Measurements from ENCODE around the gene KLK7. TPM values are rescaled to one million over a fixed set of nuclear protein-coding genes. Genes with fewer than 3 reads are reported as not detected.
A peak's percentile ranks its signal among the peaks of the same experiment; 100 is the strongest.

Gene KLK7
- total and polyA plus RNA-seq, 2 of the 4 experiments (the other 2 are of a cell fraction), result not detected

GRCh38 chr19:50969413-50969760 is 14.3 kb downstream of the KLK7 start, which contains the start of gene KLK6:
KLK6 (minus strand) TSS chr19:50969591; CDS start chr19:50968104, 1,487 bp downstream.
- in situ Hi-C loops (cut with MboI; ENCODE audit: low sequenced_read_pairs), result no loop called here
- TF ChIP-seq CEBPB (IDR thresholded peaks at IDR 0.05; ENCODE audit: low read depth, low read length), result no peak
- TF ChIP-seq MAFK (IDR thresholded peaks at IDR 0.05; ENCODE audit: low read depth, low read length), result no peak
- TF ChIP-seq POLR2A (IDR thresholded peaks at IDR 0.05; ENCODE audit: low read depth, low read length), result no peak
- TF ChIP-seq CHD1 (IDR thresholded peaks at IDR 0.05; ENCODE audit: low read depth, low read length), result no peak
- TF ChIP-seq NFE2L2 (IDR thresholded peaks at IDR 0.05; ENCODE audit: low read depth, low read length), result no peak
- TF ChIP-seq RFX5 (IDR thresholded peaks at IDR 0.05; ENCODE audit: low read depth, low read length), result no peak
- TF ChIP-seq MXI1 (IDR thresholded peaks at IDR 0.05; ENCODE audit: borderline replicate concordance, low read depth, low read length), result no peak
- no peak for TF ChIP-seq SMC3 (IDR thresholded peaks at IDR 0.05; ENCODE audit: low read depth, low read length)
- no peak for TF ChIP-seq BHLHE40 (IDR thresholded peaks at IDR 0.05; ENCODE audit: low read depth, low read length)
- no peak for TF ChIP-seq USF2 (IDR thresholded peaks at IDR 0.05; ENCODE audit: low read depth, low read length)
- no peak for TF ChIP-seq MAZ (IDR thresholded peaks at IDR 0.05; ENCODE audit: borderline replicate concordance, low read depth, low read length)
- TF ChIP-seq CTCF (conservative IDR thresholded peaks at IDR 0.05; ENCODE audit: low read depth, low read length), result no peak
- TF ChIP-seq RCOR1 (IDR thresholded peaks at IDR 0.05; ENCODE audit: insufficient replicate concordance, low read length), result no peak
- no peak for TF ChIP-seq ELK1 (IDR thresholded peaks at IDR 0.05; ENCODE audit: borderline replicate concordance, low read depth, low read length)
- TF ChIP-seq FOS (IDR thresholded peaks at IDR 0.05; ENCODE audit: low read depth, low read length), result no peak
- TF ChIP-seq RAD21 (IDR thresholded peaks at IDR 0.05; ENCODE audit: low read length), result no peak
- peak within 1 kb of the TSS; percentile 21 for H2AFZ ChIP-seq (replicated peaks; ENCODE audit: low read length, poor library complexity)
- no peak within 1 kb of the TSS for H3K27ac ChIP-seq (ENCODE audit: insufficient read depth, low read length)
- 47% methylated on average over 10 of the region's 19 CpGs; no CpG with 5 or more reads in 1 of the 2 experiments for WGBS, 2 experiments (ENCODE audit: extremely low coverage in 2 of 2, insufficient read length in 1 of 2)
- no peaks in the 10 kb centered on the region for H3K79me1 ChIP-seq (ENCODE audit: low read depth in 1 of 2, low read length in 2 of 2)
- H3K4me3 ChIP-seq (ENCODE audit: insufficient read depth, low read depth, low read length), result no peak within 1 kb of the TSS
- no peak for ATAC-seq (ENCODE audit: low read depth)
- DNase-seq, result no peak
- POLR2A ChIA-PET (ENCODE audit: unreplicated experiment), result no interaction called here
- H3K9me3 ChIP-seq (ENCODE audit: control insufficient read depth, insufficient read depth, low read length), result peaks cover 3% of the 10 kb centered on the region
- CTCF ChIA-PET, result no interaction called here
- H3K27me3 ChIP-seq (ENCODE audit: control insufficient read depth, insufficient read depth, low read length), result no peaks in the 10 kb centered on the region
- H2AK9ac ChIP-seq (replicated peaks; ENCODE audit: low read depth, low read length, poor library complexity), result no peak within 1 kb of the TSS
- H3K4ac ChIP-seq (ENCODE audit: low read depth, low read length), result no peak within 1 kb of the TSS
- H3K18ac ChIP-seq (ENCODE audit: low read depth, low read length), result no peak within 1 kb of the TSS
- no peak within 1 kb of the TSS for H4K5ac ChIP-seq (ENCODE audit: low read depth, low read length)
- H3K56ac ChIP-seq (ENCODE audit: extremely low read depth, insufficient read depth, low read length), result no peak within 1 kb of the TSS
- dilution Hi-C loops (cut with HindIII; ENCODE audit: low sequenced_read_pairs, unreplicated experiment), result no loop called here
- no peaks in the 10 kb centered on the region for H3K36me3 ChIP-seq (ENCODE audit: control insufficient read depth, insufficient read depth, low read length)
- H4K91ac ChIP-seq (ENCODE audit: insufficient read depth, low read depth, low read length), result no peak within 1 kb of the TSS
- H2BK20ac ChIP-seq (ENCODE audit: low read depth, low read length), result no peak within 1 kb of the TSS
- no peak within 1 kb of the TSS for H3K9ac ChIP-seq (ENCODE audit: low read depth, low read length)
- no peak within 1 kb of the TSS for H3K14ac ChIP-seq (replicated peaks; ENCODE audit: low read depth, low read length)
- no peak within 1 kb of the TSS for H2BK5ac ChIP-seq (ENCODE audit: low read depth, low read length, poor library complexity, severe bottlenecking)
- no peak within 1 kb of the TSS for H2BK120ac ChIP-seq (ENCODE audit: low read depth, low read length)
- intact Hi-C loops (cut with micrococcal nuclease), result no loop called here
- H3K4me2 ChIP-seq (ENCODE audit: low read depth, low read length), result no peak within 1 kb of the TSS
- H4K20me1 ChIP-seq (ENCODE audit: insufficient read depth, low read length), result no peaks in the 10 kb centered on the region
- H3K4me1 ChIP-seq (ENCODE audit: control insufficient read depth, insufficient read depth, low read length), result no peaks in the 10 kb centered on the region
- BruUV-seq (replicated peaks), result no TSS peak
- no peaks in the 10 kb centered on the region for H3K9me1 ChIP-seq (ENCODE audit: insufficient read depth, low read length)
- H2BK15ac ChIP-seq (ENCODE audit: low read depth, low read length), result no peak within 1 kb of the TSS
- no peak within 1 kb of the TSS for H4K8ac ChIP-seq (ENCODE audit: low read depth in 2 of 2, low read length in 2 of 2)
- H3K23ac ChIP-seq (ENCODE audit: low read depth, low read length), result no peak within 1 kb of the TSS
- no peak within 1 kb of the TSS for H2AK5ac ChIP-seq (ENCODE audit: low read depth, low read length)
